OCI-LY3 (cell line): Measurements from ENCODE around the gene UNC13D.
A peak's percentile ranks its signal among the peaks of the same experiment; 100 is the strongest.

Experiments
- EZH2phosphoT487 ChIP-seq: fragments of 200-600 bp; shearing (Covaris generic); IDR thresholded peaks from 2 replicates; pipeline ENCODE4 v1.6.1; 2018; ENCODE audit warnings: antibody characterized with exemption, mixed run types, low read depth
- TF ChIP-seq, protein P1 (sequence below): fragments of 200-600, 300-600 bp; sonication (generic); IDR thresholded peaks from 2 replicates; pipeline ENCODE4 v1.5.1; 2014; ENCODE audit warnings: antibody characterized with exemption, low read length, low read depth

- no peak for TF ChIP-seq EZH2phosphoT487
- TF ChIP-seq, protein P1, sequence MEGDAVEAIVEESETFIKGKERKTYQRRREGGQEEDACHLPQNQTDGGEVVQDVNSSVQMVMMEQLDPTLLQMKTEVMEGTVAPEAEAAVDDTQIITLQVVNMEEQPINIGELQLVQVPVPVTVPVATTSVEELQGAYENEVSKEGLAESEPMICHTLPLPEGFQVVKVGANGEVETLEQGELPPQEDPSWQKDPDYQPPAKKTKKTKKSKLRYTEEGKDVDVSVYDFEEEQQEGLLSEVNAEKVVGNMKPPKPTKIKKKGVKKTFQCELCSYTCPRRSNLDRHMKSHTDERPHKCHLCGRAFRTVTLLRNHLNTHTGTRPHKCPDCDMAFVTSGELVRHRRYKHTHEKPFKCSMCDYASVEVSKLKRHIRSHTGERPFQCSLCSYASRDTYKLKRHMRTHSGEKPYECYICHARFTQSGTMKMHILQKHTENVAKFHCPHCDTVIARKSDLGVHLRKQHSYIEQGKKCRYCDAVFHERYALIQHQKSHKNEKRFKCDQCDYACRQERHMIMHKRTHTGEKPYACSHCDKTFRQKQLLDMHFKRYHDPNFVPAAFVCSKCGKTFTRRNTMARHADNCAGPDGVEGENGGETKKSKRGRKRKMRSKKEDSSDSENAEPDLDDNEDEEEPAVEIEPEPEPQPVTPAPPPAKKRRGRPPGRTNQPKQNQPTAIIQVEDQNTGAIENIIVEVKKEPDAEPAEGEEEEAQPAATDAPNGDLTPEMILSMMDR: peak; percentile 84
These were observed 4.5 kb upstream of the UNC13D start for GRCh38 chr17:75848523-75849278.
